Ishikawa (cell line): ENCODE data around the gene PHGDH.

Experiments
- CEBPB ChIP-seq: IDR thresholded peaks from 2 replicates; pipeline ENCODE4 v1.6.1; 2012
- CREB1 ChIP-seq: IDR thresholded peaks from 2 replicates; pipeline ENCODE4 v1.6.1; 2012; ENCODE audit warnings: low read depth
- EP300 ChIP-seq: IDR thresholded peaks from 2 replicates; pipeline ENCODE4 v1.6.1; 2012; ENCODE audit warnings: borderline replicate concordance
- FOXM1 ChIP-seq: IDR thresholded peaks from 2 replicates; pipeline ENCODE4 v1.6.1; 2012; ENCODE audit warnings: low read depth, borderline replicate concordance
- NFIC ChIP-seq: IDR thresholded peaks from 2 replicates; pipeline ENCODE4 v1.6.1; 2012
- RAD21 ChIP-seq: IDR thresholded peaks from 2 replicates; pipeline ENCODE4 v1.6.1; 2012; ENCODE audit warnings: low read depth
- REST ChIP-seq: IDR thresholded peaks from 2 replicates; pipeline ENCODE4 v1.6.1; 2012; ENCODE audit warnings: low read depth, mild to moderate bottlenecking
- TAF1 ChIP-seq: IDR thresholded peaks from 2 replicates; pipeline ENCODE4 v1.6.1; 2012; ENCODE audit warnings: low read depth, mild to moderate bottlenecking
- TCF12 ChIP-seq: IDR thresholded peaks from 2 replicates; pipeline ENCODE4 v1.6.1; 2012; ENCODE audit warnings: low read depth
- TEAD4 ChIP-seq: IDR thresholded peaks from 2 replicates; pipeline ENCODE4 v1.6.1; 2012
- USF1 ChIP-seq: IDR thresholded peaks from 2 replicates; pipeline ENCODE4 v1.6.1; 2012
- YY1 ChIP-seq: IDR thresholded peaks from 2 replicates; pipeline ENCODE4 v1.6.1; 2012; ENCODE audit warnings: low read depth
- ZBTB7A ChIP-seq: IDR thresholded peaks from 2 replicates; pipeline ENCODE4 v1.6.1; 2012; ENCODE audit warnings: low read depth
- TF ChIP-seq, protein P1 (sequence below): IDR thresholded peaks from 2 replicates; pipeline ENCODE4 v1.6.1; 2012

The PHGDH gene

DNA sequence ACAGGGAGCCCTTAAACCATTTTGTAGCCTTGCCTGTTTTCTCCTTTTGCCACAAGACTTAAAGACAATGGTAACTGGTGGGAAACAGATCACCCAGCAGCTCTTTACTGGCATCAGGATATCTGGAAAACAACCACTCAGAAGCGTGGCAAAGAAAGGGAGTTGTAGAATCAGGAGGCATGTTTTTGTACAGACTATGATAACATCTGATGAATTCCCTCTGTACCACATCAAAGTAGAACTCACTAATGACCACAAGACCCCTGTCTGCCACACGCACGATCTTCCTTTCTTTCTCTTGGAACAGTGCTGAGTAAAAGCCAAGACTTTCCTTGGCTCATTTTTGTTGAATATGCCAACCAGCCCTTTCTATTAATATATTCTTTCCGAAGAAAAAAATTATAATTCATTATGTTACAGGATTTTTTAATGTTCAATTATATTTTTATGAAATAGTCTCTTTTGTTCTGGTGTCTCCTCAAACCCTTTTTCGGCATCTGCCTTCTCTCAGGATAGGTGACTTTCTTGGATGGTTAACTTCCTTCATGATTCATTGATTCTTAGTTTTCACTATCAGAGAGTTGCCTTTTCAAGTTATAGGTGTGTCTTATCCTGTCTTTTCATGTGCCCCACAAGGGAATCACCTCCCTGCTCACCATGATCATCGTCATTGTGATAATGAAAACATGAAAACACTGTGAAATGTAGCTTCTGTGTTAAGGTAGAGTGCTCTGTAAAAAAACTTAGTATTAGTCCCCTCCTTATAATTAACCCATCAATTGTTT lies 7.9 kb upstream of the PHGDH start:
- no peak for TF ChIP-seq CEBPB
- TF ChIP-seq TEAD4: no peak
- TF ChIP-seq CREB1: no peak
- TF ChIP-seq YY1: no peak
- no peak for TF ChIP-seq RAD21
- no peak for TF ChIP-seq REST
- no peak for TF ChIP-seq ZBTB7A
- TF ChIP-seq, protein P1, sequence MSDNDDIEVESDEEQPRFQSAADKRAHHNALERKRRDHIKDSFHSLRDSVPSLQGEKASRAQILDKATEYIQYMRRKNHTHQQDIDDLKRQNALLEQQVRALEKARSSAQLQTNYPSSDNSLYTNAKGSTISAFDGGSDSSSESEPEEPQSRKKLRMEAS: no peak
- TF ChIP-seq EP300: no peak
- no peak for TF ChIP-seq FOXM1

DNA sequence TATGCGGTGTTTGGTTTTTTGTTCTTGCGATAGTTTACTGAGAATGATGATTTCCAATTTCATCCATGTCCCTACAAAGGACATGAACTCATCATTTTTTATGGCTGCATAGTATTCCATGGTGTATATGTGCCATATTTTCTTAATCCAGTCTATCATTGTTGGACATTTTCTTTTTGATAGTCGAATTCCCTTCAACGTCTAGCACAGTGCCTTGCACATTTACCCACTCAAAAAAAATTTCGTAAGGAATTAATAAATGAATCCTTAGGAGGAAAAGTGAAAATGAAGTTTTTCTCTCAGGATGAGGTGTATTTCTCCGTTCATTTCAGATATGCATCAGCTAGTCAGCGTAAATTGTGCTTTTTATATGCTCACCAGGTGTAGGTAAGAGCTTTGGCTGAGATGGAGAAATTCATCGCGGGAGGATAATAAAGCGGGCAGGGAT lies 354 bp upstream of the PHGDH start:
- TF ChIP-seq CEBPB: peak; percentile 75; the same call in 1 of the 2 replicates

DNA sequence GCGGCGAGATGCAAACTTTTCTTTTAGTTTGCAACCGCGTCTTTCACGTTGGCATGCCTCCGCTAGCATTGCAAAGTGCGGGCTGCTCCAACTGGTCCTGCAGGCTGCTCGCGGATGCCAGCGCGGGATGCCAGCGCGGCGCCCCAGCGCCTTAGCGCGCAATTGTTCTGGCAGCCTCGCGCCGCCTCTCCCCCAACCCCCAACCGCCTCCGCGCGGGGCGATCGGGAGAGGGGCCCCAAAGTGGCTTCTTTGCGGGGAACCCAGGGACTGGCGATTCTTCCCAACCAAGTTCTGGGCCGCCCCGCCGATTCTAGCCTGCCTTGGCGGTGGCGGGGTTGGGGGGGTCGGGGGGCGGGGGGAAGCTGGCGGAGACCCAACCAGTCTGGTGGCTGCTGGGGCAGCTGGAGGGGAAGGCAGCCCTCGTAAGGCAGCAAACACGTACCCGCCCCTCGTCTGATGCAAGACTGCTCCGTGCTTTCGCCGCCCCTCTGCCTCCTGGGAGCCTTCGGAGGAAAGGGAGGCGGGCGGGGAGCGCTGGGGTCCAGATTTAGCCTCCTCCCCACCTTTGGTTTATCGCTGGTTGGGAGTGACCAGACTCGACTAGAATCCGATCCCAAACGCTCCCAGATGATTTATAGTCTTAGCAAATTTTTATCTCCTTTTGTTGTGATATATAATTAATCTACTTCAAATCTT lies 756 bp downstream of the PHGDH start:
- TF ChIP-seq TAF1 (no peak; the same call in 1 of the 2 replicates), ZBTB7A (peak; percentile 64; the same call in 1 of the 2 replicates), RAD21 (no peak), TCF12 (no peak; the same call in 1 of the 2 replicates), REST (no peak), NFIC (no peak), TEAD4 (no peak; the same call in 1 of the 2 replicates), FOXM1 (no peak), CEBPB (peak; percentile 80)
- TF ChIP-seq, protein P1: no peak; the same call in 1 of the 2 replicates

DNA sequence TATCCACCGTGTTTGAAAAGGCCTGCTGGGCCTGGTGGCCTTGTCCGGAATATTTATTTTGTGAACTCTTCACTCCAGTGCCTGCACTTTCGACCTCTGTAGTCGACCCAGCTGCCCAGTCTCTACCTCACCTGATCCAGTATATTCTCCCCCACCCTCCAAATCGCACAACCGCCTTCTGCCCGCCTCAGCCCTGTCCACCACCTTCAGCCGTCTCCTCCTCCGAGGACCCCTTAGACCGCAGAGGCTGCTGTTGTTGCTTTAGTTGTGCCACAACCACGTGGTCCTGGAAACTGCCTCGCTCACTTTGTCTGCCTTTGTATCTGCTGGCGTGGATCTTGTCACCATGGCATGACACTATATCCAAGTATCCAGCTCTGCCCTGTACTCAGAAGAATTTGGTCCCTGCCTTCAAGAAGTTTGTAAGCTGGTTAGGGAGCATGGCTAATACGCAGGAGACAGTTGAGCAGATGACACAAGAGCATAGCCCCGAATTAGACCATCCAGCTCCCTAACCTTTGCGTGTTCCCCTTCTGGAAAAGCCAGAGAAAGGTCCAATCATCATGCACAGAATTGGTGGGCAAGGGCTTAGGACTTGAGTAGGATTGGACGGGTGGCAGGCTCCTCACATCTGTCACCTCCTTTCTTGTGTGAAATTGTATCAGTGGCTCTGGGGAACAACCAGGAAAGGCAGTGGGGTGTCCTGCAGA lies 1.5 kb downstream of the PHGDH start:
- no peak for TF ChIP-seq EP300
- TF ChIP-seq, protein P1: peak; percentile 43

DNA sequence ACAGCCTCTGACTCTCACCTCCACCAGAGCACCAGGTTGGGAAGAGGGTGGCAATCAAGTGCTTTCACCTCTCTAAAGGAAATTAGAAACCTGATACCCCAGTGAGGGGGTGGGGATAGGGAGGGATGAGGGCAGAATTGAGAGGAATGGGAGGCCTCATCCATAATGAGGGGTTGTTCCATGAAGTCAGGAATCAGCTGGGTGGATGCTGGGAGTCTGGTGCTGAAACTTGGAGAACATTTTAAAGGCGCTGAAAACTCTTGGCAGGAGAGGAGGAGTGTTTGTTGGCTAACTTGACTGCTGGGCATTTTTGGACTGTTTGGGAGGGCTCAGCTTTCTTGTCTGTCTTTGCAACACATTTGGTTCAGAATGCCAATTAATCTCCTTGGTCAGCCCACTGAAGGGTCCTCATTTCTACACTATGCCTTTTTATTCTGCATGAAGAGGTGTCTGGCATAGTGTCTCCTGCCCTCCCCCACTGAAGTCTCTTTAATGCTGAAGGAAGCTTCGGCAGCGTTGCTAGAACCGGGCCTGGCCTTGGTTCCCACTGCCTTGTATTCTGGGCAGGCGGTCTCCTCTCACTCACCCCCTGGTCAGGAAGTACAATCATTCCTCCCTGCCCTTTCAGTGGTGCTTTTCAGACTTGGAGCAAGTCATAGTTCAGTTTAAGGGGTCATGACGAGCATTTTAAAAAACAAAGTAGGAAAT lies 2.2 kb downstream of the PHGDH start:
- no peak for TF ChIP-seq EP300
- no peak for TF ChIP-seq TEAD4
- TF ChIP-seq TAF1: 0 out of 2 replicates have a peak, but pooled peaks have one; percentile 21
- TF ChIP-seq CREB1: no peak
- TF ChIP-seq YY1: no peak
- no peak for TF ChIP-seq ZBTB7A
- TF ChIP-seq, protein P1: 0 out of 2 replicates have a peak, but pooled peaks have one; percentile 12
- no peak for TF ChIP-seq TCF12
- TF ChIP-seq NFIC: no peak
- no peak for TF ChIP-seq RAD21

DNA sequence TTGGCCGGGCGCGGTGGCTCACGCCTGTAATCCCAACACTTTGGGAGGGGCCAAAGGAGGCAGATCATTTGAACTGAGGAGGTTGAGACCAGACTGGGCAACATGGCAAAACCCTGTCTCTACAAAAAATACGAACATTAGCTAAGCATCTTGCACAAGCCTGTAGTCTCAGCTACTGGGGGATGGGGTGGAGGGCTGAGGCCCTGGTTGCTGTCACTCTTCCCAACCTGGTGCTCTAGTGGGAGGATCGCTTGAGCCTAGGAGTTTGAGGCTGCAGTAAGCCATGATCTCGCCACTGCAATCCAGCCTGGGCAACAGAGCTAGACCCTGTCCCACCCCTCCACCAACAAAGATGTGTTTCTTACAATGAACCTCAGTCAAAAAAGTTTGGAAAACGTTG lies 2.8 kb downstream of the PHGDH start:
- TF ChIP-seq ZBTB7A (no peak), USF1 (no peak), CEBPB (no peak), TCF12 (no peak)
